Measurements from ENCODE around the gene METAP1D.

The METAP1D gene

DNA sequence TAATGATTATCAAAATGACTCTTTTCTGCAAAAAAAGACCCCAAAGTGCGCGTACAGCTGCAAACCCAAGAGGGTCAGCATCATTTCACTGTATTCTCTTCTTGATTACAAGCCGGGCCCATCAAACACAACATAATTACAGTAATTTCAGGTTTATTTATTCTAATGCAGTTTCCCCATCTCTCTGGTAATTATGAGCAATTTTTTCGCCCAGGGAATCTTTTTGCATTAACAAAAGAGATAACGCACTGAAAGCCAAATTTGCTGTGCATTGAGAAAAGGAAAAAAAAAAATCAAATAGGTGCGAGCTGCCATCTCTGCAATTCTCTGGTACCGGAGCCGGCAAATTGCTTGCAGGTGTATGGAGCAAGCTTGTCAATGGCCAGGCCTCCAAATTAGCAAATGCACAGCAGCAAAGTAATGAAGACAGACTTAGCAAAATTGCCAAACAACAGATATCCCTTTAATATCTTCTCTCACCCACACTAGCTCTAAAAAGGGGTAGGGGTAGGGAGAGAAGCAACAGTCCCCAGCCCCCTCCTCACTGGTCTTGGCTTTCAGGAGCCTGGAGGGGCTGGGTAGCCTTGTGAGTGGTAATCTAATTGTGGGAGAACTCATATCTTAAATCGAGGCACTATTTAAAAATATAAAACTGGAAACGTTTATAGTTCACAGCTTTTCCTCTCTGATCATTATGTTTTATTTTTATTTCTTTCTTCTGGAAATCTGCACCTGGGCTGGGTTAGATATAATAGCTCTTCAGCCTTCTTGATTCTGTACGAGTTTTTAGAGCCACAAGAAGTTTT lies 92.2 kb downstream of the METAP1D start:
- DNase-seq (ENCODE audit: low read depth in 2 of 2) = no peak

DNA sequence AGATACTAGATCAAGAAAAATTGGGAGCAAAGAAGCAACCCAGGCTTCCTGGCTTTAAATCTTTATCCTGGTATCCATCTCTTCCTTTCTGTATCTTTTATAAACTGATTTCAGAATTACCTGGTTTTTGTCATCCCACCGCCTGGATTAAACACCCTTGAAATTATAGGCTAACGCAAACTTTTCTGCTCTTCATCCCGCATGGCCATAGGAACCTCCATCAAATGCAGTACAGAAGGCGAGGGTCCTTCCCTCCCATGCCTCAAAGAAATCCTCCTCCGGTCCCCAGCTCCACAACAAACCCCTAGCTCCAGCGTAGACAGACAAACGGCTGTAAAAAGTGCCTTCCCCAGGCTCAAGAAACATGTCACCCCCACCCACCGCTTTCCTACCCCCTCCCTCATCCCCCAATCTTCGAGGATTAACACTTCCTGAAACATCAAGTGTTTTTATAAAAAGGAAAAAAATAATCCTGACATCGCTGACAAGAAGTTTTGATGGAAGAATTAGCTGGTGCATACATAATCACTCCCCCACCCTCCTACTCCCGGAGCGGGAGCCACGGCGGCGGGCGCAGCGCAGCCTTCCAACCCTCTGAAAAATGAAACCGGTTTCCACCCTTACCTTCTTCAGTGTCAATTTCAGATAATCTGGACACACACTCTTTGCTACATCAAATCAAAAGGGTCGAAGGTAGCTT lies 93.1 kb downstream of the METAP1D start:
- no peak for DNase-seq (ENCODE audit: low read depth in 2 of 2)

DNA sequence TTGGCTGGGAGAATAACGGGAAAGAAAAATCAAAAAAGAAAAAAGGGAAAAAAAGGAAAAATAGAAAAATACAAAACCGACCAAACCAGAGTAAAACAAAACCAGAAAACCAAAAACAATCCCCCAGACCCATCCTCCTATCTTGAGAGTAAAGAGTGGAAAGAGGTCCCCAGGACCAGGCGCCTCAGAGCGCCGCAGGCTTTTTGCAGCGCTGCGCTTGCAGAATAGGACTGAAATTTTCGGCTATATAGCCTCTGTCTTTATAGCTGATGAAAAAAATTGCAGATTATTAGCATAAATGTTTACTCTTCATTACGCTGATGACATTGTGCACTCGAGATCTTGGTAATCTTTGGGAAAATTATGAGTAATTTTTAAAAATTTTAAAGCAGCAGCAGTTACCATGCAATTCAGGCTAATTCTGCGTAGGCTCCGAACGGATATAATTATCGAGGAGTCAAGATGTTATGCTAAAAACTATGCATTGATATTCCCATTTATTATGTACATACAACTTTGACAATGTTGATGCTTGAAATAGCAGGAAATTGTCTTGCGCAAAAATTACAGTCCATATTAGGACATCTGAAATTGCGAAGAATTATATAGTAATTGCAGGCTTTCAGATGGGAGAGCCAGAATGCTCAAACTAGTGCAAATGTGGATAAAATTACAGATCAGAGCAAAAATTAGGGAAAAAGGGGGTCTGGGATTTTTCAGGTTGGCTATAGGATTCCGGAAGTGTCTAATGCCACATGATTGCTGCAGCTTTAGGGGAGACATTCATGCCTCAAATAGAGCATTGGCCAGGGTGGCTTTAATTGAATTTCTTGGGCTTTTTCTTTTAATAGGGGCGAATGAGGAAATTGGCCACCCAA lies 93.9 kb downstream of the METAP1D start:
- no peak for DNase-seq (ENCODE audit: low read depth in 2 of 2)

DNA sequence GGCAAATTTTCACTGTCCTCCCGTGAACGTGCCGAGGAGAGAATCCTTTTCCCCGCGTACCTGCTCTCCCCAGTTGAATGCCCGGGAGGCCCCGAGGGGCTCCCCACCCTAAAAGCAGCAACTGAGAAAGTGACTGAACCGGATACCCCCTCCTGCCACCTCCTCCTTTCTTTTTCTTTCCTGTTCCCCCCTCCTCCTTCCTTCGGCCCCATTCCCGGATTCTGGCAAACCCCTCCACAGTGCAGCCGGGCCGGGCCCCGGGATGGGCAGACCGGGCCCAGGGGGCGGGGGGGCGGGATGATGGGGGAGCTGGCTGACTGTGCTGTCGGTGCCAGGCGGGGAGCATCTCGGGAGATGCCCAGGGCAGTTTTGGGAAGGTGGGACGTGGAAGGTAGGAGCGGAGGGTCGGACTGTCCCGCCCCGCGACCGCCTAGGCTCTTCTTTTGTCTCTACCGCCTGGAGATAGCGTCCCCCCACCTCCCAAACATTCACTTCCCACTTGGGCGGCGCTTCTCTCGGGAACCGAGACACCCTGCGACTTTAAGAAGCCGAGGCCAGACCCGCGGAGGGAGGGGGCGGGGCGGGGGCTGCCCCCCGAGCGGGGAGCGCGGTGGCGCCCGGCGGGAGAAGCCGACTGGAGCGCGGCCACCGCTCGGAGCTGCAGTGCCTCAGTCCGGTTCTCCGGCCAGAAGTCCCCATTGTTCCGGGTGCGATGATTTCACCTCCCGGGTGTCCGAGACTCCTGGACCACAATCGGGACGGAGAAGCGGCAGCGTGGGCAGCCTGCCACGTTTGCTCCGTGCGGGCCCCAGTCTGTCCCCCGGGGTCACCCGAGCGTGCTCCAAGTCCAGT lies 94.8 kb downstream of the METAP1D start:
- no peak for DNase-seq (ENCODE audit: low read depth in 2 of 2)

DNA sequence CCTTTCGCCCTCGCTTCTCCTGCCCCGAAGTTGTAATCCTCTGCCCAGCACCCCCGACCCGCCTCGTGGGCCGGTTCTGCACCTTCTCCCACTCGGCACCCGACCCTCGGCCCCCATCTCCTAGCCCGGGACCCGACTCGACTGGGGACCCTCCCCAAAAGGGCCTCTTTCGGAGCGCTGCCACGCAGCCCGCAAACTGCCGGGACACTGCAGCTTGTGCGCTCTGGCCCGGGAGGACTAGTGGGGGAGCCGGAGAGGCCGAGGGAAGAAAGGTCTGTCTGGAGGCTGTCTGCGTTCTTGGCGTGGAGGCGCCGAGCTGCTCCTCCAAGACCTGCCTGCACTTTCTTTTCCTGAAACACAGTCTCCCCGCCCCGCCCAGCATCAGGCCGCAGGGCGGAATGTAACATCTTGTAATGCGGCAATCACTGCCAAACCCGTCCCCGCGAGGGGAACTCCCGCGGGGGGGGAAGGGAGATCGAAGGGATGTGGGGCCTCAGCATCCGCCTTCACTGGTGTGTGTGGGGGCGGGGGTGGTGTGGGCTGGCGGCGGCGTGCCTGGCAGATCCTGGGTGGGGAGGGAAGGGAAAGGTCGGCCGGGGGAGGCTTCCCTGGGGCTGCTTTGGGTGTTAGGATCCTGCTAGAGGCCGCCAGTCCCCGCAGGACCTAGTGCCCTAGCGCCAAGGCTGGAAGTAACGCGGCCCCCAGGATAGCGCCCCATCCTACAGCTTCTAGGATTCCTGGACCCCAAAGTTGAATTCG lies 95.6 kb downstream of the METAP1D start:
- no peak for DNase-seq (ENCODE audit: low read depth in 2 of 2)

DNA sequence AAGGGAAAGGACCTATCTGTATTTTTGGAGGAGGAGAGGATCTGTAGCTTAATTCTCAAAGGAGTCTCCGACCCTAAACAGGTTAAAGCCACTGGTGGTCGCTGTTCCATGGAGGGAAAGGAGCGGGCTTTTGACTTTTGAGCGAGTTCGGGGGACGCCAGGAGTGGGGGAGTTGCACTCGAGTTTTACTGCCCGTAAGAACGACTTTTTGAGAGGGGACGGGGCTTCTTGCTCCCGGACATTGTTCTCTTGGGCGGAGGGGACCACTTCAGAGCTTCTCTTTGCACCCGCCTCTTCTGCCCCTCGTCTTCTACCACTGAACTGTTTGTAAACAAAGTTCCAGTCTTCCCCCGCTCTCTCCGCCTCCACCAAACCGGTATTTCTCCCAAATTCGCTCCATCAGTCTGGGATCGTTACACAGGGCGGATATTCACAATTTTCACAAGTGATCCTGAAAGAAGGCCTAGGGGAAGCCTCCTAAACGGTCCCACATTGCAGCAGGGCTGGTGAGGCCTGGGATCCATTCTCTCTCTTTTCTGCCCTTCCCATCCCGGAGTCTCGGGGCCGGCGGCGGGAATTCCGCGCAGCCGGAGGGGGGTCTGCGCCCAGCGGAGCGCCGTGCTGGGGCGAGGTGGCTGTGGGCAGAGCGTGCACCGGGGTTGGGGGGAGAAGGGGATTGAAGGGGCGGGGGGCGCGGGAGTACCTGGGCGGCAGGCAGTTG lies 96.3 kb downstream of the METAP1D start:
- no peak for DNase-seq (ENCODE audit: low read depth in 2 of 2)

DNA sequence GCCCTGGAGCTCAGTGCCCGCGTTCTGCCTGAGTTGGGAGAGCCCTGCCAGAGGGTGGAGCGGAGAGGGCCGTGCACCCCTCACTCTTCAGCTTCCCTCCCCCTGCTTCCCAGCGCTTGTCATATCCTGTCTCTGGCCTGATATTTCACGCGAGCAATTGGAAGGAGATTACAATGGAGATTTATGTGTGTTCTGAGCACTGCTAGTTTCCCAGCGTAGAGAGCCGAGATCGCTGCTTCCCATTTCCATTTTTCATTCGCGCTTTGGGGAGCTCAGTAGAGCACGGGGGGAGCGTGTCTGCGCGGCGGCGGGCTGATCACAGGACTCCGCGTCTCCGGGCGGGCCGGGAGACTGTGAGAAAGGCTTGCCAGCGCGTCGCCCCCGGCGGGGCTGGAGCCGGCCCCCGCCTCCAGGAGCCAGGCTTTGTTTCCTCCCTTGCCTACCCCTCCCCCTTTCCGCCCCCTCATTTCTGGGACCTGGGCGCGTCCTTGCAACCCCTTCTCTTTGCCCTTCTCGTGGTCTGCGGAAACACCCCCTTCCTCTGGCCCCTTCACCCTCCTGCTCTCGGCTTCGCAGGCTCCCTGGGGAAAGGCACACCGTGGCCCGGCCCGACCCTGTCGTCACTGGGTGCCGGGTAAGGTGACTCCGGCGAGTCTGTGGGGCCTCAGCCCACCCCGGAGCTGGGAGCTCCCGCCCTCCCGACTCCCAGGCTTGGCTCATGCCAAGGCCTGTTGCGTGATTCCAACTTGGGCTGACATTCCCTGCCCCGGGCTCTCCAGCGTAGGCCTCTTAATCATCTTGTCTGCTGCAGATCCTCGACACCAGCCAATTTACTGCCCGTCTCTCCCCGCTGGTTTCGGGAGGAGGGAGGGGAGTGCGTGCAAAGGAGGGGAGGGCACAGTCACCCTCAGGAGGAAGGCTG lies 97.1 kb downstream of the METAP1D start:
- no peak for DNase-seq (ENCODE audit: low read depth in 2 of 2)

DNA sequence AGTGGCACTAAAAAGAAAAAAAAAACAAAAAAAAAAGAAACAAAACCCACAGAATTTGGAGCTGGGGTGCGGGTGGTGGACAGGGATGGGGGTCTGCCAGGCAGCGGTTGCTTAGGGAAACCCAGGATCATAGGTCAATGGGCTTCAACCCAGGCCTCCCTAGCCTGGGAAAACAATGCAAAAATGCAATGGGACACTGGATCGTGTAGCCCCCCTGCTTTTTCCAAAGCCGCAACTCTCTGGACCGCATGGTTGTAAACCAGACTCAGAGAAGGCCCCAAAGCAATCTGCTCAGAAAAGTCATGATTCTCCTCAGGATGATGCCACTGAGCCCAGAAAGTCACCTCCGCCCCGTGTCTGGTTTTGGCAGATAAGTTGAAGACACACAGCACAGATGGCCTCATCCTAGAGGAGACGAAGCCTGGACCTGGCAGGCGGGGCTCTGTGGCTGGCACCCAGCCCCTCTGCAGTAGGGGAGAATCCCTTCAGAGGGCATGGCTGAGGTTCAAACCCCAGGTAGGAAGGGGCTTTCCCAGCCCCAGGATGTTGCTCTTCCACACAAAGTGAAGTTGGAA lies 97.9 kb downstream of the METAP1D start:
- no peak for DNase-seq (ENCODE audit: low read depth in 2 of 2)

DNA sequence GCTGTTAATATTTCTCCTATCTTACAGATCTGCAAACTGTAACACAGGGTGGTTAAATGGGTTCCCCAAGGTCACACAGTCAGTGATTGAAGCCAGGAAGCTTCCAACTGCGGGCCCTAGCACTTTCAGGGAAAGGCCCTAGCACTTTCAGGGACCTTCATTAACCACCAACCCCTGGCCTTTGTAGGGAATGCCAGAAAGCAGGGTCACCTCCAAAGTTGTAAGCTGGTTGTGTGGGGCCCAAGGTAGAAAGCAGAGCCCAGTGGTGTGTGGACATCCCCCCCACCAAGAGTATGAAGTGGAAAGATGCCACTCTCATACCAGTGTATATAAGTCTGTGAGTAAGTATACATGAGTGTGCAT lies 98.5 kb downstream of the METAP1D start:
- DNase-seq (ENCODE audit: low read depth in 2 of 2) = no peak

DNA sequence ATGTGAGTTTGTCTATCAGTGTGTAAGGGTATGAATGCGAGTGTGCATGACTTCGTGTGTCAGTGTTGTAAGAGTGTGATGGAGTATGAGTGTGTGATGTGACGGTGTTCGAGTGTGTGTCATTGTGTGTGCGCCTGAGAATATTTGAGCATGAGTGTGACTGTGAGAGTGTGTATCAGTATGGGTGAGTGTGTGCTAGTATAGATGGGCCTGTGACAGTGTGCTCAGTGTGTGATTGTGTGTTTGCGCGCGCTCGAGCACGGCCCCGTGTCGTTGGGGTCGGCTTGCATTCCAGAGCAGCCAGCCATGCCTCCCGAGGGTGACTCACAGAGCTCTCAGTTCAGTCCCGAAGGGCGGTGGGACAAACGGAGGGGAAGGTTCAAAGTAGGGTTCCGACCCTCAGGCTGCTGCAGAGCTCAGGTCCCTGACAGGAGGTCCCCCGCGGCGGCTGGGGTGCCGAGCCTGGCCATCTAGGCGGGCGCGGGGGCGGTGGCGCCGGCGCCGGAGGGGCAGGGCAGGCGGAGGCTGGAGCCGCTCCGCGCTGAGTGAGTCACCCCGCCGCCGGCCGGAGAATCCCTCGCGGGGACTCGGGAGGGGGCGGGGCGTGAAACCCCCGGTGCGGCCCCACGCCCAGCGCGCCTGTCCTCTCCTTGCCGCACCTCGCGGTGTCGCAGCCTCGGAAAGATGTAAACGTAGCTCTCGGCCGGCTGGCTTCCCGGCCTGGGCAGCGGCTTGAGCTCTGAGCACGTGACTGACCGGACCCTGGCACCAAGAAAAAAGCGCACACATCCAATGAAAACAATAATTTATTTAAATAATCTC lies 99.1 kb downstream of the METAP1D start:
- DNase-seq (ENCODE audit: low read depth in 2 of 2) = no peak

DNA sequence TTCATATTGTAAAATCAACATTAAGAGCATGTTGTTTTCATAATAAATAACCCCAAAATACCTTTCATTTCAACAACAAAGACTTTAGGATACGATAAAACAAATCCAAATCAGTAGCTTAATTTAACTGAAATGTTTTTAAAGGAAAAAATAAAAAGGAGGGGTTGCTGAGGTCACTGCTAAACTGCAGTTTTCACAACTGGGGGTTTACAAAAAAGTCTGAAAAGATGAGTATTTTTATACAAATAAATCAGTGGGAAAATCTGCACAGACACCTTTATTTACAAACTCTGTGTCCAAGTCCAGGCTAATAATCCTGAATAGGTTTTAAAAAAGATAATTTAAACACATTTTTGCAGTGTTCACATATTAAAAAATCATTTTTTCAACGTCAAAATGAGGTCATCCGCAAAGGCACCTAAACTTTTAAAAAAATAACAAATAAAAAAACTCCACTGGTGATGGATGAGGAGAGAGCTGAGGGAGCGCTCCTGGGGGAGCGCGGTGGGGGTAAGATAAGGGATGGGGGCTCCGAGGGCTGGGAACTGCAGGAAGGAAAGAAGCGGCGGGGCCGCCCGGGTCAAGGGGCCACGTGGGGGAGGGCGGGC lies 99.8 kb downstream of the METAP1D start:
- DNase-seq (ENCODE audit: low read depth in 2 of 2) = no peak

DNA sequence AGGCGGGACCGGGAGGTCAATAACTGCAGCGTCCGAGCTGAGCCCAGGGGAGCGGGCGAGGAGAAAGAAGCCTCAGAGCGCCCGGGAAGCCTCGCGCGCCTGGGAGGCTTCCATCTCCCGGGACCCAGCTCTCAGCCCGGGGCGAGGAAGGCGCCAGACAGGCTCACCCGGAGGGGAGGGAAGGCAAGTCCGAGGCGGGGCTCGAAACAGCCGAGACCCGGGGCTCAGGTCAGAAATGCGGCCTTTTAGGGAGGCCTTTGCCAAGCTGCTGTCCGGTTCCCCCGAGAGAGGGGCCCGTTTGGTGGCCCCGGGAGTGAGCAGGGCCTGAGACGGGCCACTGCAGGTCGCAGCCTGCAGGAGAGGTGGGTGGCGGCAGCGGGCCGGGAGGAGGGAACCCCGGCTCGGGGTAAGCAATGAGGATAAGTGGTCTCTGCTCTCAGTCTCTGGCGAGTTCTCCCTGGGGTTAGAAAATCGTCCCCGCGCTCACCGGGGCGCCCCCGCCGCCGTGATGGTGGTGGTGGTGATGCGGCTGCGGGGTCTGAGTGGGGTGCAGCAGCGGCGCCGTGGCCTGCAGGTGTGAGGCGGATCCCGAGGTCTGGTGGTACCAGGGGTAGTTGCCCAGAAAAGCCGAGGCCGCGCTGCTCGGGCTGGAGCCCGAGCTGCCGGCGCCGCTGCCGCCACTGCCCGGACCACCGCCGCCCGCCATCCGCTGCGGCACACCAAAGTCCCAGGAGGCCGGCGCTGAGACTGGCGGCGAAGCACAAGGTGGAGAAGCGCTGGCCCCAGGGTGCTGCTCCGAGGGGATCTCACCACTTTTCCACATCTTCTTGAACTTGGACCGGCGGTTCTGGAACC lies 100.6 kb downstream of the METAP1D start:
- no peak for DNase-seq (ENCODE audit: low read depth in 2 of 2)

DNA sequence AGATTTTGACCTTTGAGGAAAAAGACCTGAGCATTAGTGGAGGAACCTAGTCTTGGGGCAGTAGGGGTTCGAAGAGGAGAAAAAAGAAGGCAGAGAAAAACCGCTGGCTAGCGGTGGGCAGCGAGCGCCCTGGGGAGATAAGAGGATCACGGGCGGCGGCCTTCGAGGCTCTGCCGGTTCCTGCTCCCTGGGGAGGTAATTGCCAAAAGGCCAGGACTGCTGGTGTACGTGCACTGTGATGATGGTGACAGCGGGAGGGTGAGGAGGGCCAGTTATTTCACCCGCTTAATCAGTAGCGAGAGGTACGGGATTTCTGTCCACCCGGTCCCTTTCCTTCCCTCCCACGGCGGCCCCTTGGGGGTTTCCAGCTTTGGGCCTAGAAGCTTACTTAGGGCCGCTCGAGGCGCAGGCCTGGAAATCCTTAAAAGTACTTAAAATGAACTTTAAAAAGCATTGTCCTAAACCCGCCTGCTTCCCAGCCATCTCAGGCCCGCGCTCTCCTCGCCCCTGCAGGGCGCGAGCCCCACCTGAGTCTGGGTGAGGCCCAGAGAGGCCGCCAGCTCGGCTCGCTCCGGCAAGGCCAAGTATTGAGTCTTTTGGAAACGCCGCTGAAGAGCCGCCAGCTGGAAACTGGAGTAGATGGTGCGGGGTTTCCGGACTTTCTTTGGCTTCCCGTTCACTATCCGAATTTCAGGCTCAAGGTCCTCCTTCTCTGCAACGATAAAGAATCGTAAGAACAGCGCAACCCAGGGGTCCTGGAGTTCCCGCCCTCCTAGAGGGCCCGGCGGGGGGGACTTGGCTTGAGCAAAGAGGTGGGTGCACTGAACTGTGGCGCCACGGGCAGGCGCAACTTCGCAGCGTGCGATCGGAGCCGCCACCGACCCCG lies 101.4 kb downstream of the METAP1D start:
- DNase-seq (ENCODE audit: low read depth in 2 of 2) = no peak

DNA sequence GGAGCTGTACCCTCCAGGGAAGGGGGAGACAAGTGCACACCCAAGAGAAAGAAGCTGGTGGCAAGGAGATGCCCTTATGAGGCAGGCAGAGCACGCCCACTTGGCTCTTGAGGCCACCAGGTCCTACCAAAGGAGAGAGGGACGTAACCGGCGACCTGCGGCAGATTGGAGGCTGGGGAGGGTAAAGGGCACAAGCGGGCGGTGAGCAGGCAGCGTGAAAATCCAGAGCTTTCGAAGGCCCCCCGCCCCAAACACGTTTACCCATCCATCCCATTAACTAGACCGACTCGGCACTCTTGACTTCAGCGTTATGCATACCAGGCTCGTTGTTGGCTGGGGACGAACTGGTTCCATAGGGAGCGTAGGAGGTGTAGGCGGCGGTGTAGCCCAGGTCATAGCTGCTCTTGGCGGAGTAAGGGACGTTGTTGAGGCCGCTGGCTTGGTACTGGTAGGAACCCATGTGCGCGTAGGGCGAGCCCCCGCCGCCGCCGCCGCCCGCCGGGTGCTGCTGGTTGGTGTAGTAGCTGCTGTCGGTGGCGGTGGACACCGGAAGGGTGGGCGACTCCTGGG lies 102.2 kb downstream of the METAP1D start:
- DNase-seq (ENCODE audit: low read depth in 2 of 2) = no peak

All from fibroblast of skin of left biceps (primary cell).